ENCODE results near the gene RALGAPA1.
"Not testable (repeated sequence)": the region's sequence is repeated elsewhere in the genome, so short reads cannot be mapped to it uniquely, and the experiment has no call there.

Gene RALGAPA1

DNA sequence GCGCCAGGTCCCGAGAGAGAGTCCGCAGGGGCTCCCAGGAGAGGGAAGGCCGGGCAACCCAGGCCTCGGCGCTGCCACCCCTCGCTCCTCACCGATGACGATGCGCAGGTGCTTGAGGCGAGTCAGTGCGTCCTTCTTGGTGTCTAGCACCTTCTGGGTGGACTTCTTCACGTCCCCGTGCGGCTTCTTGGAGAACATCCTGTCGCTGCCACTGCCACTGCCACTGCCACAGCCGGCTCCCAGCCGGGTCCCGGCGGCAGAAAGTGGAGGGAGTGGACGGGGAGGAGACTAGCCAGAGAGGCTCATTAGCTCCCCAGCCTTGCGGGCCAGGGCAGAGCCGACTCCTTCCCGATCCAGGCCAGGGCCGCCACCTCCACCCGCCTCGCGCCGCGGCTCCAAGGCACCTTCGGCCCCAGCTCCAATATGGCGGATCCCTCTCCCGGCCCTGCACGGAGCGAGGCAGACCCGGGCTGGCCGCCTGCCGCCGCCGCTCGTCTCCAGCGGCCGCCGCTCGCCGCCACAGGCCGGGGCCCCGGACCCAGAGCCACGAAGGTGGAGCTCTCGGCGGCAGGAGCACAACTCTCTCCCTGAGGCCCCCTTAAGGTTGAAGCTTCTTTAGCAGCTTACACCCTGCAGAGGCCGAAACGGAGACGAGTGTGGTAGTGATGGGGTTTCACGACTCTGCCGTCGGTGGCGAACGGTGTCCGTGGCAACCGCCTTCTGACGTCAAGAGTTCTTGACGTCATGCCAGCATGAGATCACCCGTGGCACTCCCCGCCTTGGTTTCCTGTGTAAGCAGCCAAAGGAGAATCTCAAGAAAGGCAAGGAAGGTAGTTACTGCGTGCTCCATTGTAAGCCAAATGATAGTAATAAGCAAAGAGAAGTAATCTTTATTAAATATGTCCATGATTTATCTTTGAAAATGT lies at the start of gene RALGAPA1:
RALGAPA1 (minus strand) TSS at position 658 of the 926 bp plus-strand sequence; CDS start at position 198, 460 bp downstream.
- DNase-seq (ENCODE audit: low spot score), result peak; percentile 96

DNA sequence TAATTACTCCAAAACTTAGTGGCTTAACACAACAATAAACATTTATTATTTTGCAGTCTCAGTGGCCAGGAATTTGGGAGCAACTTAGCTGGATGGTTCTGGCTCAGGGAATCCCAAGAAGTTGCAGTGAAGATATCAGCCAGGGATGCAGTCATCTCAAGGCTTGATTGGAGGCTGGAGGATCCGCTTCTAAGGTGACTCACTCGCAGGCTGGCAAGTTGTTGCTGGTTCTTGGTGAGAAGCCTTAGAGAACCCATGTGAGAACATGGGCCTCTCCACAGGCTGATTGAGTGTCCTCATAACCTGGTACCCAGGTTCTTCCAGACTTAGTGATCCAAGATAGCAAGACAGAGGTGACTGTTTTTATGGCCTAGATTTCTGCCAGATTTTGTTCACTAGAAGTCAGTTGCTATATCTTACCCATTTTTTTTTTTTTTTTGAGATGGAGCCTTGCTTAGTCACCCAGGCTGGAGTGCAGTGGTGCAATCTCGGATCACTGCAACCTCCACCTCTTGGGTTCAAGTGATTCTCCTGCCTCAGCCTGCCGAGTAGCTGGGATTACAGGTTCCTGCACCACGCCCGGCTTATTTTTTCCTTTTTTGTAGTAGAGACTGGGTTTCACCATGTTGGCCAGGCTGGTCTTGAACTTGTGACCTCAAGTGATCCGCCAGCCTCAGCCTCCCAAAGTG lies 49.6 kb upstream of the RALGAPA1 start:
- DNase-seq (ENCODE audit: low spot score), result no peak

DNA sequence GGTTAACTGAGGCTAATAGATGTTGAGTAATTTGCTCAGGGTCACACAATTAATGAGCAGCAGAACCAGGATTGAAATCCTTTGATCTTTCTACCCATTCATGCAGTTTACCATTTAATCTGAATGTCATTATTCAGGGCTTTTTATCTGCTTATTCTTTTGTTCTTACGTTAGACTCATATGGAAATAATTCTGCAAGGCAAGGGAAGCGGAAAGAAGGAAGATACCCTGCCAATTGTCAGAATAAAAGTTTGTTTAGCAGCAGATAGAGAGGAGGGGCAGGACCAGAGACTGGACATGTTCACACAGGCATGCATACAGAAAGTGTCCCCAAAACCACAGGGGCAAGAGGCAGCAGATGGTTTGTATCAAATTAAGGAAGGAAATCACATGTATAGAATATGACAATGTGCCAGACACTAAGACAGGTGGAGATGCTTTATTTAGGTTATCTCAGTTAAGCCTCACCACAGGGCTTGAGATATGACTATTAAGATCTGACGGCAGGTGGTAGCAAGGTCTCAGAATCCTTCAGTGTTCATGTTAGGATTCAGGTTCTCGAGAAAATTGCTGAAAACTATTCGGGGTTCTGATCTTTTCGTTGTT lies 46.9 kb upstream of the RALGAPA1 start:
- DNase-seq (ENCODE audit: low spot score), result no peak

DNA sequence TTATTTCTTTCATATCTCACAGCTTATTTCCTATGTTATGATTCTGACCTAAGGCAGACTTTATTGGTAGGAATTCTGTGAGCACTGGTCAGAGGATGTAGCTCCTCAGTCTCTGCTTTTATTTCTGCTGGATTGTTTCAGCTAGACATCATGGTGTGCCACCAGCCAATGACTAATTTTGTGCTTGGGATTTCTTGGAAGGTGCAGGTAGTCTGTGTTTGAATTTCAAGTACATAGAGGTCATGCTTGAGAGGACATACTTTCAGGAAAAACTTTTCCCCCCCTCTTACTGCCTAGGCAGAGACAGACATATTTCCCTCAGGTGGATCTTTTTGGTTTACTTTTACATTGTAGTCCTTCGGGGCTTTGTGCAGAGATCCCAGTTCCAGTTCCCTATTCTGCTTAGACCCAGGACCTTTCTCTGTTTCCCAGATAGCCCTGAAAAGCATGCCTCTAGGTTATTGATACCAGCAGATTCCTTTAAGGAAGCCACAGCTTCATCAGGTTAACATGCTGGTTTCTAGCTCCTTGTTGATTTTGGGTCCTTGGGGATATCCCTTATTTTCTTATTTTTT lies 45.7 kb upstream of the RALGAPA1 start:
- DNase-seq (ENCODE audit: low spot score), result no peak

- no peak for DNase-seq (ENCODE audit: low spot score)
Measured at GRCh38 chr14:35853225-35853624, 44.1 kb upstream of the RALGAPA1 start.

GRCh38 chr14:35851823-35852222 lies 42.7 kb upstream of the RALGAPA1 start:
- no peak for DNase-seq (ENCODE audit: low spot score)

DNA sequence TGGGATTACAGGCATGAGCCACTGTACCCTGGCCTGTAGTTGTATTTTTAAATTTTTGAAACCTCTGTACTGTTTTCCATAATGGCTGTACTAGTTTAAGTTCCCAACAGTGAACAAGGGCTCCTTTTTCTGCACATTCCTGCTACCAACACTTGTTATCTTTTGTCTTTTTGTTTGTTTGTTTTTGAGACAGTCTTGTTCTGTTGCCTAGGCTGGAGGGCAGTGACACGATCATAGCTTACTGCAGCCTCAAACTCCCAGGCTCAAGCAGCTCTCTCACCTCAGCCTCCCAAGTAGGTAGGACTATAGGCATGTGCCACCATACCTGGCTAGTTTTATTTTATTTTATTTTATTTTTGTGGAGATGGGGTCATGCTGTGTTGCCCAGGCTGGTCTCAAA lies 40.0 kb upstream of the RALGAPA1 start:
- no peak for DNase-seq (ENCODE audit: low spot score)

- no peak for DNase-seq (ENCODE audit: low spot score)
Measured at GRCh38 chr14:35847636-35848035, 38.5 kb upstream of the RALGAPA1 start.

DNA sequence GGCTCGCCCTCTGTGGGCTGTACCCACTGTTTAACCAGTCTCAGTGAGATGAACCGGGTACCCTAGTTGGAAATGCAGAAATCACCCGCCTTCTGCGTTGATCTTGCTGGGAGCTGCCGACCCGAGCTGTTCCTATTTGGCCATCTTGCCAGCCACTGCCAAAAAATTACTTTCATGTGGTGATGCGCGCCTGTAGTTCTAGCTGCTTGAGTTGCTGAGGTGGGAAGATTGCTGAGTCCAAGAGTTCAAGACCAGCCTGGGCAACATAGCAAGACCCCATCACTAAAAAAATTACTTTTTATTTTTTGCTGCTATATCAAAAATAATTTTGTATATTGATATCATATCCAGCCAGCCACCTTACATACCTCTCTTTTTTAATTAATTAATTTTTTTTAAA lies 35.4 kb upstream of the RALGAPA1 start:
- DNase-seq (ENCODE audit: low spot score), result no peak

DNA sequence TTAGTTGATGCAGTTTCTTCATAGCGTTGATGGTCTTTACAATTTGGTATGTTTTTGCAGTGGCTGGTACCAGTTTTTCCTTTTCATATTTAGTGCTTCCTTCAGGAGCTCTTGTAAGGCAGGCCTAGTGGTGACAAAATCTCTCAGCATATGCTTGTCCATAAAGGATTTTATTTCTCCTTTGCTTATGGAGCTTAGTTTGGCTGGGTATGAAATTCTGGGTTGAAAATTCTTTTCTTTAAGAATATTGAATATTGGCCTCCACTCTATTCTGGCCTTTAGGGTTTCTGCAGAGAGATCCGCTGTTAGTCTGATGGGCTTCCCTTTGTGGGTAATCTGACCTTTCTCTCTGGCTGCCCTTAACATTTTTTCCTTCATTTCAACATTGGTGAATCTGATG lies 33.1 kb upstream of the RALGAPA1 start:
- not testable (repeated sequence) for DNase-seq (ENCODE audit: low spot score)

DNA sequence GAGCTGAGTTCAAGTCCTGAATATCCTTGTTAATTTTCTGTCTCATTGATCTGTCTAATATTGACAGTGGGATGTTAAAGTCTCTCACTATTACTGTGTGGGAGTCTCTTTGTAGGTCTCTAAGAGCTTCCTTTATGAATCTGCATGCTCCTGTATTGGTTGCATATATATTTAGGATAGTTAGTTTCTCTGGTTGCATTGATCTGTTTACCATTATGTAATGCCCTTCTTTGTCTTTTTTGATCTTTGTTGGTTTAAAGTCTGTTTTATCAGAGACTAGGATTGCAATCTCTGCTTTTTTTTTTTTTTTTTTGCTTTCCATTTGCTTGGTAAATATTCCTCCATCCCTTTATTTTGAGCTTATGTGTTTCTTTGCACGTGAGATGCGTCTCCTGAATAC lies 32.6 kb upstream of the RALGAPA1 start:
- not testable (repeated sequence) for DNase-seq (ENCODE audit: low spot score)

GRCh38 chr14:35835208-35835982 lies 26.3 kb upstream of the RALGAPA1 start:
- DNase-seq (ENCODE audit: low spot score), result no peak

DNA sequence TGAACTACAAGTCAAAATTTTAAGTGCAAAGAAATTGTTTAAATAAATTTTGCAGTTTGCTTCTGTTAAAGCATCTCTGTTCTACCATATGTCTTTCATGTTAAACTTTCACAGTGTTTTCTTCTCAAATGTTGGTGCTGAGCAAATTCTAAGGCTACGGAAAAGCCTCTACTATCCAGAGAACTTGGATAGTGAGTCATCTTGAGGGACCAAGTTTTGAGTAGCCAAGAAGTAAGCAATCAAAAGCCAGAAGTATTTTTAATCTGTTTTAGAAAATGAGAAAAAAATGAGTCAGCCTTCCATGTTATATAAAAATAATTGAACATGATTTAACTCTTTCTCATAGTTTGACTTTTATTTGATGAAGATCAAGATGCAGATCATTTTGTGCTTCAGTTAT lies 20.4 kb upstream of the RALGAPA1 start:
- no peak for DNase-seq (ENCODE audit: low spot score)

DNA sequence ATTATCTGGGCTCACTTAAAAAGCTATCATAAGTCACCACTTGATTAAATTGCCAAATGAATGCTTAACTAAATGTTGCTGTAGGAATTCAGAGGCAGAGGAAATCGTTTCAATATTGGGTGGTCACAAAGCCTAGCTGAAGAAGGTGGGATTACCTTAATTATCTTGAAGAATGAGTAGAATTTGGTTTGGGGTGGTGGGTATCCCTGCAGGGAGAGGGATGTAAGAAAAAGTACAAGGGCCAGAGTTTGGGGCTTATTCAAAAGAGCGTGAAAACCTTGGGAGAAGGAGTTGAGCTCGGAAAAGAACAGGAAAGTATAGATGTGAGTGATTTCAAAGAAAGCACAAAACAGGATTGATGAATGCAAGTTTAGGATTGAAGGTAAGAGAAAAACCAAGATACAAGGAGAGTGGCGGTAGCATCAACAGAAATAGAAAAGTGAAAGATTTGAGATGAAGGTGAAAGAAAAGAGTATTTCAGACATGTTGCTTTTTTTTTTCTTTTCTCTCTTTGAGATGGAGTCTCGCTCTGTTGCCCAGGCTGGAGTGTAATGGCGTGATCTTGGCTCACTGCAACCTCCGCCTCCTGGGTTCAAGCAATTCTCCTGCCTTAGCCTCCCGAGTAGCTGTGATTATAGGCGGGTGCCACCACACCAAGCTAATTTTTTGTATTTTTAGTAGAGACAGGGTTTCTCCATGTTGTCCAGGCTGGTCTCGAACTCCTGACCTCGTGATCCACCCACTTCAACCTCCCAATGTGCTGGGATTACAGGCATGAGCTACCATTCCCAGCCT lies 18.8 kb upstream of the RALGAPA1 start:
- DNase-seq (ENCODE audit: low spot score), result no peak

- DNase-seq (ENCODE audit: low spot score), result no peak
Measured at GRCh38 chr14:35826952-35827416, 17.9 kb upstream of the RALGAPA1 start.

DNA sequence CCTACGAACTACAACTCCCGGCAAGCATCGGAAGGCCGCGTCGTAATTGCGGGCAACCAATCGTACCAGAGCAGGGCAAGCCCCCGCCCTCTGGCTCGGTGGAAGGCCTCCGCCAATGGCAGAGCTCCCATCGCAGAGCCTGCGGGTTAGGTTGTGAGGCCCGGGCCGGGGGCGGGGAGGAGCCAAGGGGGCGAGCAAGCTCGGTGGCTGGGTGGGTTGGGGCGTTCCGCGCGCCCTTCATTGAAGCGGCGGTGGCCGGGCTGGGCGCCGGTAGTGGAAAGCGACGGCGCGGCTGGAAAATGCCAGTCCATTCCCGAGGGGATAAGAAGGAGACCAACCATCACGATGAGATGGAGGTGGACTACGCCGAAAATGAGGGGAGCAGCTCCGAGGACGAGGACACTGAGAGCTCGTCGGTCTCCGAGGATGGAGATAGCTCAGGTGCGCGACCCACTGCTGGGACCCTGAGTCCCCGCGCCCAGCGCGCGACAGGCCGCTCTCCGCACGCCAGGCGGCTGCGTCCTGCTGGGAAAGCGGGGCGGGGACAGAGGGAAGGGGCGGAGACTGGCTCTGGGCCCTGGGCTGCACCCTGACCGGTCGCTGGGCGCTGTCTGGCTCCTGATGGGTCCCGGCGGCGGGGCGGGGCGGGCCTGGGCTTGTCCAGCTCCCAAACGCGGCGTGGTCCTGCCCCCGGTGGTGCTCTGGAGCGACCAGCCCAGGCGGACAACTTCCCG lies 17.3 kb upstream of the RALGAPA1 start, which contains the start of gene BRMS1L:
BRMS1L (plus strand) TSS at position 121 of the 734 bp plus-strand sequence; CDS start at position 300, 179 bp downstream.
- peak; percentile 96 for DNase-seq (ENCODE audit: low spot score)

DNA sequence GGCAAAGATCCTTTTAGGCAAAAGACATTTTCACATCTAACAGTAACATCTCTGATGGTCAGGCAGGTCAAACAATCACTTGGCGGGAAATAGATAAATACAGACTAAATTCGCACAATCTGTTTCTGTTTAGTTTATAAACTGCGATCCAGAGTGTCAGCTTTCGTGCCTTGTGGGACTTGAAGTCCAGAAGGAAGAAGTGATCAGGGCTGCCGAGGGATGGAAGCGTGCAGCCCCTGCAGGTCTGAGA lies 16.8 kb upstream of the RALGAPA1 start:
- no peak for DNase-seq (ENCODE audit: low spot score)

DNA sequence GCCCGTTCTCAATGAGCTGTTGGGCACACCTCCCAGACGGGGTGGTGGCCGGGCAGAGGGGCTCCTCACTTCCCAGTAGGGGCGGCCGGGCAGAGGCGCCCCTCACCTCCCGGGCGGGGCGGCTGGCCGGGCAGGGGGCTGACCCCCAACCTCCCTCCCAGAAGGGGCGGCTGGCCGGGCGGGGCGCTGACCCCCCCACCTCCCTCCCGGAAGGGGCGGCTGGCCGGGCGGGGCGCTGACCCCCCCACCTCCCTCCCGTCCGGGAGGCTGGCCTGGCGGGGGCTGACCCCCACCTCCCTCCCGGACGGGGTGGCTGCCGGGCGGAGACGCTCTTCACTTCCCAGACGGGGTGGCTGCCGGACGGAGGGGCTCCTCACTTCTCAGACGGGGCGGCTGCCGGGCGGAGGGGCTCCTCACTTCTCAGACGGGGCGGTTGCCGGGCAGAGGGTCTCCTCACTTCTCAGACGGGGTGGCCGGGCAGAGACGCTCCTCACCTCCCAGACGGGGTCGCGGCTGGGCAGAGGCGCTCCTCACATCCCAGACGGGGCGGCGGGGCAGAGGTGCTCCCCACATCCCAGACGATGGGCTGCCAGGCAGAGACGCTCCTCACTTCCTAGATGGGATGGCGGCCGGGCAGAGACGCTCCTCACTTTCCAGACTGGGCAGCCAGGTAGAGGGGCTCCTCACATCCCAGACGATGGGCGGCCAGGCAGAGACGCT lies 15.5 kb upstream of the RALGAPA1 start:
- DNase-seq (ENCODE audit: low spot score), result not testable (repeated sequence)

DNA sequence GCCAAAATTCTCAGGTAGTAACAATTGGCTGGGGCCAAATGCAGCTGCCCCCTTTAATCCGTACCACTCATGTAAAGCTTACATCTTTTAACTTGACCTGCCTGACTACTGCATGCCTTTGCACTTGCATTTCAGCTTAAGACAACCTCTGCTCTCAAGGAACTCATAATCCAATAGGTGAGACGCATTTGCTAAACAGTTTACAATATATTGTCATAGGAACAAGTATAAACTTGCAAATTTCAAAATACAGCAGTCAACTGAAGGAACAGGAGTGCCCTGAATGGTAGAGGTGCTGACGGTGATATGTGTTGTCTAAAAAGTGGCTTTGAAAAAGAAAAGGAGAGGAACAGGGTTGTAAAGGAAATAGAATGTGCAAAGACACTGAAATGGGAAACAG lies 13.4 kb upstream of the RALGAPA1 start:
- DNase-seq (ENCODE audit: low spot score), result no peak
